H1 (cell line): ENCODE results near the gene MRPL43. TPM values are rescaled to one million over a fixed set of nuclear protein-coding genes. Genes with fewer than 3 reads are reported as not detected.

ENCODE experiments used
- CTCF ChIA-PET: fragments of 300-600 bp; sonication (Branson Sonifier 250); formaldehyde crosslinking; loops from one replicate; lab custom pipeline; 2021; ENCODE audit not compliant: partially characterized antibody; lab: Charles Lee
- POLR2A ChIA-PET: fragments of 300-600 bp; sonication (Branson Sonifier 250); formaldehyde crosslinking; loops from one replicate; lab custom pipeline; 2021; ENCODE audit warnings: inconsistent platforms; ENCODE audit not compliant: partially characterized antibody; lab: Charles Lee
- DNase-seq, 2 experiments: peaks; one replicate each; pipeline versions ENCODE4 v3.0.0 to v3.0.0-alpha.2; 2010 to 2022; ENCODE audit warnings: low spot score in 2 of 2, low read depth in 1 of 2, mixed read lengths in 1 of 2
- FAIRE-seq: peaks from 2 replicates; lab custom pipeline; 2011; peaks lifted over from hg19 to GRCh38; lab: Jason Lieb, UNC
- H2AFZ ChIP-seq: 2 replicates; pipeline ENCODE4 v1.8.1; 2012; ENCODE audit warnings: low read length, inconsistent platforms
- H2AK5ac ChIP-seq: 2 replicates; pipeline ENCODE4 v1.6.1; 2013; ENCODE audit warnings: low read depth, low read length
- H2BK120ac ChIP-seq: replicated peaks from 2 replicates; pipeline ENCODE3; 2013; ENCODE audit warnings: low read depth, low read length, inconsistent platforms
- H2BK12ac ChIP-seq: 2 replicates; pipeline ENCODE4 v1.6.1; 2013; ENCODE audit warnings: low read depth, low read length
- H2BK15ac ChIP-seq: 2 replicates; pipeline ENCODE4 v1.6.1; 2013; ENCODE audit warnings: low read length
- H2BK20ac ChIP-seq: 2 replicates; pipeline ENCODE4 v1.6.1; 2013; ENCODE audit warnings: low read length
- H2BK5ac ChIP-seq: 2 replicates; pipeline ENCODE4 v1.6.1; 2013; ENCODE audit warnings: low read depth, low read length
- H3K14ac ChIP-seq: 2 replicates; pipeline ENCODE4 v1.6.1; 2013; ENCODE audit warnings: inconsistent platforms; ENCODE audit not compliant: insufficient read length
- H3K18ac ChIP-seq: 2 replicates; pipeline ENCODE4 v1.6.1; 2013; ENCODE audit warnings: low read length; ENCODE audit errors: extremely low read depth
- H3K23ac ChIP-seq: 2 replicates; pipeline ENCODE4 v1.6.1; 2013; ENCODE audit warnings: inconsistent platforms; ENCODE audit not compliant: insufficient read length
- H3K23me2 ChIP-seq: 2 replicates; pipeline ENCODE4 v1.6.1; 2013; ENCODE audit warnings: low read depth, low read length
- H3K27ac ChIP-seq: 2 replicates; pipeline ENCODE4 v1.6.1; 2011; ENCODE audit warnings: low read depth, low read length, inconsistent platforms
- H3K27me3 ChIP-seq, 4 experiments: replicated peaks in 1 of 4; 1 replicate in 1 of 4; 2 replicates in 3 of 4; pipeline versions ENCODE4 v1.6.1 to v1.8.1; 2011 to 2013; ENCODE audit warnings: low read length in 3 of 4, mild to moderate bottlenecking in 3 of 4, inconsistent platforms in 2 of 4, mixed read lengths in 2 of 4, moderate library complexity in 1 of 4; ENCODE audit not compliant: control insufficient read depth in 3 of 4, insufficient read depth in 3 of 4; ENCODE audit errors: extremely low read depth in 1 of 4
- H3K36me3 ChIP-seq, 4 experiments: 2 replicates each; pipeline versions ENCODE4 v1.6.1 to v1.8.1; 2011 to 2013; ENCODE audit warnings: mild to moderate bottlenecking in 4 of 4, low read length in 3 of 4, moderate library complexity in 2 of 4, control low read depth in 1 of 4, inconsistent platforms in 1 of 4; ENCODE audit not compliant: insufficient read depth in 4 of 4, control insufficient read depth in 2 of 4
- H3K4ac ChIP-seq: replicated peaks from 2 replicates; pipeline ENCODE3; 2013; ENCODE audit warnings: low read length, low read depth, mixed read lengths, inconsistent platforms; ENCODE audit not compliant: insufficient read length
- H3K4me1 ChIP-seq, 4 experiments: replicated peaks in 1 of 4; 1 replicate in 1 of 4; 2 replicates in 3 of 4; pipeline versions ENCODE4 v1.6.1 to v1.8.1; 2011 to 2013; ENCODE audit warnings: low read length in 3 of 4, inconsistent platforms in 2 of 4, mixed read lengths in 1 of 4; ENCODE audit not compliant: insufficient read depth in 4 of 4, control insufficient read depth in 3 of 4
- H3K4me2 ChIP-seq, 2 experiments: 2 replicates each; pipeline versions ENCODE4 v1.6.1 to v1.8.1; 2011 to 2013; ENCODE audit warnings: low read depth in 2 of 2, low read length in 2 of 2, control low read depth in 1 of 2, inconsistent platforms in 1 of 2, mild to moderate bottlenecking in 1 of 2; ENCODE audit not compliant: insufficient read depth in 1 of 2
- H3K4me3 ChIP-seq, 4 experiments: fragments of 200-600, 300-600 bp in 1 of 4; sonication (generic), shearing (Covaris generic), sonication (Bioruptor Twin) in 1 of 4; 2 replicates each; pipeline versions ENCODE4 v1.5.1 to v1.8.1; 2011 to 2016; ENCODE audit warnings: low read length in 4 of 4, low read depth in 3 of 4, control low read depth in 2 of 4, inconsistent platforms in 2 of 4, mild to moderate bottlenecking in 2 of 4, mixed read lengths in 1 of 4, moderate library complexity in 1 of 4; ENCODE audit not compliant: insufficient read depth in 2 of 4; ENCODE audit errors: extremely low read depth in 1 of 4
- H3K56ac ChIP-seq: replicated peaks from 2 replicates; pipeline ENCODE3; 2013; ENCODE audit warnings: low read depth, mild to moderate bottlenecking, mixed read lengths, low read length, inconsistent platforms; ENCODE audit not compliant: insufficient read length
- H3K79me1 ChIP-seq: 2 replicates; pipeline ENCODE4 v1.6.1; 2013; ENCODE audit warnings: low read depth, low read length, control low read depth
- H3K79me2 ChIP-seq, 2 experiments: 2 replicates each; pipeline versions ENCODE4 v1.6.1 to v1.8.1; 2012 to 2013; ENCODE audit warnings: low read length in 2 of 2, mild to moderate bottlenecking in 2 of 2, inconsistent platforms in 1 of 2; ENCODE audit not compliant: insufficient read depth in 2 of 2, control insufficient read depth in 1 of 2
- H3K9ac ChIP-seq, 4 experiments: replicated peaks in 1 of 4; 1 replicate in 1 of 4; 2 replicates in 3 of 4; pipeline versions ENCODE4 v1.6.1 to v1.8.1; 2011 to 2013; ENCODE audit warnings: low read depth in 3 of 4, low read length in 3 of 4, control low read depth in 2 of 4, mild to moderate bottlenecking in 2 of 4, moderate library complexity in 2 of 4, inconsistent platforms in 1 of 4; ENCODE audit errors: extremely low read depth in 1 of 4
- H3K9me3 ChIP-seq, 2 experiments: 2 replicates each; pipeline versions ENCODE4 v1.6.1 to v1.8.1; 2012 to 2013; ENCODE audit warnings: mild to moderate bottlenecking in 2 of 2, moderate library complexity in 2 of 2, control low read depth in 1 of 2, inconsistent platforms in 1 of 2, low read depth in 1 of 2, low read length in 1 of 2, mixed read lengths in 1 of 2; ENCODE audit not compliant: insufficient read depth in 2 of 2
- H4K20me1 ChIP-seq, 2 experiments: replicated peaks in 1 of 2; 2 replicates each; pipeline versions ENCODE3 to v1.8.1; 2011 to 2013; ENCODE audit warnings: inconsistent platforms in 2 of 2, low read length in 2 of 2, mild to moderate bottlenecking in 1 of 2; ENCODE audit not compliant: insufficient read depth in 2 of 2, control insufficient read depth in 1 of 2
- H4K5ac ChIP-seq: 2 replicates; pipeline ENCODE4 v1.6.1; 2013; ENCODE audit warnings: low read length, low read depth, mixed read lengths, inconsistent platforms; ENCODE audit not compliant: insufficient read length
- H4K8ac ChIP-seq: 2 replicates; pipeline ENCODE4 v1.8.0; 2013; ENCODE audit warnings: mild to moderate bottlenecking, moderate library complexity, low read length, inconsistent platforms; ENCODE audit not compliant: insufficient read depth; ENCODE audit errors: extremely low read depth
- H4K91ac ChIP-seq: replicated peaks from 2 replicates; pipeline ENCODE3; 2013; ENCODE audit warnings: low read length, mixed read lengths, inconsistent platforms; ENCODE audit not compliant: insufficient read length
- CREB1 ChIP-seq: IDR thresholded peaks from 2 replicates; pipeline ENCODE4 v1.6.1; 2012; ENCODE audit warnings: inconsistent platforms
- KDM1A ChIP-seq: fragments of 200-600, 300-600 bp; sonication (generic); IDR thresholded peaks from 2 replicates; pipeline ENCODE4 v1.7.1; 2016; ENCODE audit warnings: mild to moderate bottlenecking, low read length, borderline replicate concordance
- RBBP5 ChIP-seq: IDR thresholded peaks from 2 replicates; pipeline ENCODE4 v1.7.1; 2012; ENCODE audit warnings: low read depth, mild to moderate bottlenecking, inconsistent platforms, low read length, moderate library complexity, borderline replicate concordance
- RXRA ChIP-seq: IDR thresholded peaks from 2 replicates; pipeline ENCODE4 v1.6.1; 2011; ENCODE audit warnings: low read depth, mild to moderate bottlenecking, low read length, moderate library complexity; ENCODE audit not compliant: insufficient read depth
- WGBS, 2 experiments: shearing (Covaris generic) in 1 of 2; methylation state at CpG; one replicate each; pipeline versions ENCODE4 v1.1.6 to v1.1.7; 2013 to 2015; ENCODE audit warnings: low lambda C conversion rate in 2 of 2, mixed read lengths in 2 of 2, inconsistent platforms in 1 of 2, low coverage in 1 of 2, missing lambda C conversion rate in 1 of 2; ENCODE audit not compliant: insufficient replicate concordance in 2 of 2, insufficient coverage in 1 of 2, insufficient read length in 1 of 2; ENCODE audit errors: extremely low coverage in 1 of 2, missing lambda C conversion rate in 1 of 2; 5-methylcytosine and 5-hydroxymethylcytosine counted together
- polyA plus RNA-seq, 7 experiments: library from polyadenylated mRNA; depleted of rRNA in 3 of 7; stranded (reverse) in 5 of 7; unstranded in 2 of 7; fragments of >200 nt in 5 of 7; fragments of 200-250 nt in 2 of 7; gene quantifications; 1 replicate in 5 of 7; 2 replicates in 1 of 7; 4 replicates in 1 of 7; pipeline versions ENCODE4 v1.2.1 to v1.2.3, GENCODE V29; 2011 to 2013; ENCODE audit warnings: missing spikeins in 2 of 7, mixed read lengths in 2 of 7
- total RNA-seq: library from RNA; stranded (reverse); fragmentation: NEBNext Ultra II Directional; extraction: Animal tissue kit (Norgen Biotek cat#: 25700); gene quantifications from 2 replicates; pipeline ENCODE4 v1.2.1, GENCODE V29; 2021
- TF ChIP-seq, protein P1 (sequence below): IDR thresholded peaks from 2 replicates; pipeline ENCODE4 v1.6.1; 2012; ENCODE audit warnings: low read length, inconsistent platforms

Gene MRPL43
- total and polyA plus RNA-seq, 2 of the 8 experiments (the other 6 are each of a cell fraction or from before 2014, with no cell fraction given) = 74.1 to 149 TPM

DNA sequence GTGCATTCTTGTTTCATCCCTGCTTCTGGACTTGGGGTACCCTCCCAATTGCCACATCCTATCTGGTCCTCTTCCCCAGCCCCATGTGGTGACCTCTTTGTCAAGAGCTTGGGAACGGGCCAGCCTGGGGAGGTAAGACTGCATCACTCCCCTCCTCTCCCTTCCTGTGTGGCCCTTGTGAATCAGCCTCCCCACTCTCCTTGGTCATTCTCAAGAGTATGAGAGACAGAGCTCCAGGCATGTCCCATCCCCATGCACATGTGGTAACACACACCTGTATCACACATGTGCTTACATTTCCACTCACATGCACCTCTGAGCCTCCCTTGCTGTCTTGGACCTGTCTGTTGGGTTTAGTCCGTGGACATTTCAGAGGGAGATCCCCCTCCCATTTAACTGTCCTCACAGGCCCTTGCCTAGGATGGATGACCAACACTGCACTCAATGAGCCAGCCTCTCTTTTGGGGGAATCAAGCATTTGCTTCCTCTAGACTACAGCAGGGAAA lies 2.6 kb downstream of the MRPL43 start:
- Histone ChIP-seq H4K8ac (no peak overlapping the region), H3K79me1 (peaks cover 15% of the 10 kb centered on the region), H3K36me3 (peaks cover 5 to 28% (median 14%) of the 10 kb centered on the region in 4 experiments), H2BK12ac (no peak overlapping the region), H4K91ac (no peak overlapping the region), H3K18ac (no peak overlapping the region), H3K56ac (no peak overlapping the region), H3K23me2 (peaks cover 9% of the 10 kb centered on the region; the same call in 1 of the 2 replicates), H3K79me2 (peaks cover 17 to 33% of the 10 kb centered on the region in 2 experiments), H2BK120ac (no peak overlapping the region), H2AK5ac (no peak overlapping the region), H2BK15ac (no peak overlapping the region), H2AFZ (no peak overlapping the region), H3K9ac (no peak overlapping the region), H2BK5ac (no peak overlapping the region), H3K4me3 (no peak overlapping the region), H3K9me3 (no peaks in the 10 kb centered on the region), H4K5ac (no peak overlapping the region), H3K27ac (no peak overlapping the region), H2BK20ac (no peak overlapping the region), H3K14ac (no peak overlapping the region), H3K4me1 (peaks cover 0 to 12% (median 5%) of the 10 kb centered on the region in 4 experiments; a peak in 4 of 7 replicates), H4K20me1 (peaks cover 0 to 13% of the 10 kb centered on the region in 2 experiments), H3K4me2 (no peak overlapping the region), H3K4ac (no peak overlapping the region), H3K27me3 (no peaks in the 10 kb centered on the region), H3K23ac (no peak overlapping the region)
- 85% methylated on average over 2 of the region's 2 CpGs; no CpG with 5 or more reads in 1 of the 2 experiments for WGBS, 2 experiments
- no peak for FAIRE-seq
- CTCF ChIA-PET = interaction anchor here (0.7 to 26.8 kb wide), 8 partner anchors 9 to 230 kb away, joined by 3 to 464 read pairs (median 7); no protein-coding TSS in a partner anchor
- POLR2A ChIA-PET = interaction anchor here (0.6 to 1.7 kb wide), 6 partner anchors 8 to 29 kb away, joined by 3 to 7 read pairs (median 3); partner anchors contain the start of gene SEMA4G
- no peak for DNase-seq
- TF ChIP-seq KDM1A (no peak), RXRA (no peak), RBBP5 (no peak), CREB1 (no peak)
- TF ChIP-seq, protein P1, sequence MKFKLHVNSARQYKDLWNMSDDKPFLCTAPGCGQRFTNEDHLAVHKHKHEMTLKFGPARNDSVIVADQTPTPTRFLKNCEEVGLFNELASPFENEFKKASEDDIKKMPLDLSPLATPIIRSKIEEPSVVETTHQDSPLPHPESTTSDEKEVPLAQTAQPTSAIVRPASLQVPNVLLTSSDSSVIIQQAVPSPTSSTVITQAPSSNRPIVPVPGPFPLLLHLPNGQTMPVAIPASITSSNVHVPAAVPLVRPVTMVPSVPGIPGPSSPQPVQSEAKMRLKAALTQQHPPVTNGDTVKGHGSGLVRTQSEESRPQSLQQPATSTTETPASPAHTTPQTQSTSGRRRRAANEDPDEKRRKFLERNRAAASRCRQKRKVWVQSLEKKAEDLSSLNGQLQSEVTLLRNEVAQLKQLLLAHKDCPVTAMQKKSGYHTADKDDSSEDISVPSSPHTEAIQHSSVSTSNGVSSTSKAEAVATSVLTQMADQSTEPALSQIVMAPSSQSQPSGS = no peak
